Activated CD4-positive, alpha-beta T cell treated with anti-CD3 and anti-CD28 coated beads, Interleukin-2, amount 50 U/mL, for 48 hours (primary cell): ENCODE results near the gene AJM1.

ENCODE experiments used
- DNase-seq, 2 experiments: peaks; one replicate each; pipeline ENCODE4 v3.0.0-alpha.2; 2020

The AJM1 gene

DNA sequence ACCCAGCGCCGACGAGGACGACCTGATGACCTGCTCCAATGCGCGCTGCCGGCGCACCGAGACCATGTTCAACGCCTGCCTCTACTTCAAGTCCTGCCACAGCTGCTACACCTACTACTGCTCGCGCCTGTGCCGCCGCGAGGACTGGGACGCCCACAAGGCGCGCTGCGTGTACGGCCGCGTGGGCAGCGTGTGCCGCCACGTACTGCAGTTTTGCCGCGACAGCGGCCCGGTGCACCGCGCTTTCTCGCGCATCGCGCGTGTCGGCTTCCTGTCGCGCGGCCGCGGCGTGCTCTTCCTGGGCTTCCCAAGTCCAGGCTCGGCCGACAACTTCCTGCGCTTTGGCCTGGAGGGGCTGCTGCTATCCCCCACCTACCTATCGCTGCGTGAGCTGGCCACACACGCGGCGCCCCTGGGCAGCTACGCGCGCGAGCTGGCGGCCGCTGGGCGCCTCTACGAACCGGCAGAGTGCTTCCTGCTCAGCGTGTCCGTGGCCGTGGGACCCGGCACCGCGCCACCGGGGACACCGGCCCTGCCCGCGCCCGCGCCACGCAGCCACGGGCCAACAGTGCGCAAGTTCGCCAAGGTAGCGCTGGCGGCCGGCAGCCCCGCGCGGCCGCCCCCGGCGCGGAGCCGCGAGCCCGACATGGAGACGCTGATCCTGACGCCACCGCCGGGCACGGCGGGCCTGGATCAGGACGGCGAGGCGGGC lies 4.3 kb downstream of the AJM1 start:
- no peak for DNase-seq

DNA sequence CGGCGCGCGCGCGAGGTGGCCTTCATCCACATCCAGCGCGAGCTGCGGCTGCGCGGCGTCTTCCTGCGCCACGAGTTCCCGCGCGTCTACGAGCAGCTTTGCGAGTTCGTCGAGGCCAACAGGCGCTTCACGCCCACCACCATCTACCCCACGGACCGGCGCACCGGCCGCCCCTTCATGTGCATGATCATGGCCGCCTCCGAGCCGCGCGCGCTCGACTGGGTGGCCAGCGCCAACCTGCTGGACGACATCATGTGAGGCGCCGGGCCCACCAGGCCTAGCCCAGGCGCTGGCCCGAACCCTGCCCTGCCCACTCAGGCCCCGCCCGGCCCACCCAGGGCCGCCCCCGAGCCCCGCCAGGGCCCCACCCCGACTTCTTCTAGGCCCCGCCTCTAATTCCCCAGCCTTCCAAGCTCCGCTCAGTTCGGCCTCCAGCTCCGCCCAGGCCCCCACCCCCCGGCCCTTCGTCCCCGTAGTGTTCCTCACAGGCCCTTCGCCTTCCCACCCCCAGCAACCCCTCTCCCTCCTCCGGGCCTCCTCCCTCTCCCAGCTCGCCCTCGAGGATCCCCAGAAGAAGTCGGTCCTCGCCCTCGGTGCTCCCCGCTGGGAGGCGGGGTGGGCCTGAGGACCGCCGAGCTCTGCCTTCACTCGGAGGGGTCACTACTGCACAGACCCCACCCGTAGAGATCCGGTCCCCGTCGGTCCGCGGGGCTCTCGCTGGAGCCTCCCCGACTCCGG lies 5.0 kb downstream of the AJM1 start:
- peak; percentile 37 to 45 for DNase-seq

DNA sequence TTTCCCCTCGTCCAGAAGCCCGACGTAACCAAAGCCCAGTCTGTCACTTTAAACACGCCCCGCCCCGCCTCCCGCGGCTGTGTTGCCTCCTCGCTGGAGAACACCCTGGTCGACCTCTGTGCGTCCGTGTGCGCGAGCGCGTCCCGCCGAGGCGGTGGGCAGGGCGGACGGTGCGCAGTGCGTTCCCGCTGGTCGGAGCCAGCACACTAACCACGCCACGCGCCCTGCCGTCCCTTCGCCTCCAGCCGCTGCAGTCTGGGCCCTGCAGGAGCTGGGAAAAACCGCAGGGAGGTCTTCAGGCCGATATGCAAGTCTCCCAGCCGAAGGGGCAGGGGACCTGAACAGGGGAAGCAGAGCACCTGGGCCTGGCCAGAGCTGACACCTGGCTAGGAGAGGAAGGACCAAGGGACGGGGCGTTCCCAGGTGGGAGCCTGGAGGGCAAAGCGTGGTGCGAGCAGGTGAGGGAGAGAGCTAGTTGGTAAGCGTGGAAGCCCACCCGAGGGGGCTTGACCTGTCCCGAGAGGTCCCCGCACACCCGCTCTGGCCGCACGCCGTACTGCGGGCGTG lies 5.6 kb downstream of the AJM1 start:
- peak; percentile 90 to 93 for DNase-seq

DNA sequence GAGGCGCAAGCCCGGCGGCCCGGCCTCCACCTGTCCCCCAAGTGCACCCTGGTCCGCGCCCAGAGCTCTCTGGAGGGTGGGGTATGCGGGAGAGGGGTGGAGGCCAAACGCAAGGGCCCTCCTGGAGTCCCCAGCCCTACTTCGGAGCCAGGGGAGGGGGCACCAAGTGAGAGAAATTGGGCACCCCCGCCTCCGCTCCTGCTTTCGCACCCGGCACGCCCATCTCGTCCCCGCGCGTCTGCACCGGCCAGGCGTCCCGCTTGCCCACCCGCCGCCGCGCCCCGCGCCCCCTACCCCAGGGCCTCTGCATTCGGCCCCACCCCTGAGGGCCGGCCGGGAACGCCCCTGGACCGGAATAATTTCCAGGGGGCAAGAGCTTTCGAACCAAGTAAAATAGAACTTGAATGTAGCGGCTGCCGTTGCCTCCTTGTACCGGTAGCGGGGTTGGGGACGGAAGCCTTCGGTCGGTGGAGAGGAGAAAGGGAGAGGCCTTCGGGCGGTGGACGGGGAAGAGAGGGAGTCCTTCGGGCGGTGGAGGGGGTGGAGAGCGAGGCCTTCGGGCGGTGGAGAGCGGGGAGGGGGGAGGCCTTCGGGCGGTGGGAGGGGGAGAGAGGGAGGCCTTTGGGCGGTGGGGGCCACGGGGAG lies 6.2 kb downstream of the AJM1 start:
- DNase-seq = peak; percentile 48 to 57

DNA sequence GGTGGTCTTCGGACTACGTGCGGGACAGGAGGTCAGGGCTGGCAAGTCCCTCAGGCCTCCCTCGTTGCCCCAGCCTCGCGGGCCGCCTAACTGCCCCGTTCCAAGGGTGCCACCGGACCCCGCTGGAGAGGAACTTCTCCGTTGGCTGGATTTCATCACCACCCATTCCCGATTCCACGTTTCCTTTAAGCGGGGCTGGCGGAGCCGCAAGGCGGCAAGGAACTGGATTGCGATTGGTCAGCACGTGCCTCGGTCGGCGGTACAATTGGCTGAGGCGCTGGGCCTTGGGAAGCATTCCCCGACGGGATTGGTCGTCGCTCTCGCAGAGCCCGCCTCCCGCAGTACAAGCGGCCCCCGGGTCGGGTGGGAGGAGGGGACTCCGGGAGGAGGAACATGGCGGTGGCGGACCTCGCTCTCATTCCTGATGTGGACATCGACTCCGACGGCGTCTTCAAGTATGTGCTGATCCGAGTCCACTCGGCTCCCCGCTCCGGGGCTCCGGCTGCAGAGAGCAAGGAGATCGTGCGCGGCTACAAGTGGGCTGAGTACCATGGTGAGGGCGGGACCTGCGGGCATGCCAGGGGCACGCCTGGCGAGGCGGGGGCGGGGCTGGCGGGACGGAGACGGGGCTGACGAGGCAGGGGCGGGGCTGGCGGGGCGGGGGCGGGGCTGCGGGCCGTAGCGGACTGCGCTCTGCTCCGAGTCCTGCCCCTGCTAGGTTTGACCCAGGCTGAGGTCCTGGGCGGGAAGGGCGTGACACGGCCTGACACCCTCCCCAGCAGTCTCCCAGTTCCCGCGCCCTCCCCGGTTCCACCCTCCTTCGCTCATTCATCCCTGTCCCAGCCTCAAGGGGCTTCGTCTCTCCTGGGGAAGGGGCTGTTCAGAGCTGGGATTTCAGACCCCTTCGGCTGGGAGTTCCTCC lies 7.0 kb downstream of the AJM1 start, which contains the start of gene PHPT1:
TSS of gene PHPT1 (plus strand) at position 372 of the 922 bp plus-strand sequence. CDS start at position 394, 22 bp downstream.
- DNase-seq = peak; percentile 96 to 97

DNA sequence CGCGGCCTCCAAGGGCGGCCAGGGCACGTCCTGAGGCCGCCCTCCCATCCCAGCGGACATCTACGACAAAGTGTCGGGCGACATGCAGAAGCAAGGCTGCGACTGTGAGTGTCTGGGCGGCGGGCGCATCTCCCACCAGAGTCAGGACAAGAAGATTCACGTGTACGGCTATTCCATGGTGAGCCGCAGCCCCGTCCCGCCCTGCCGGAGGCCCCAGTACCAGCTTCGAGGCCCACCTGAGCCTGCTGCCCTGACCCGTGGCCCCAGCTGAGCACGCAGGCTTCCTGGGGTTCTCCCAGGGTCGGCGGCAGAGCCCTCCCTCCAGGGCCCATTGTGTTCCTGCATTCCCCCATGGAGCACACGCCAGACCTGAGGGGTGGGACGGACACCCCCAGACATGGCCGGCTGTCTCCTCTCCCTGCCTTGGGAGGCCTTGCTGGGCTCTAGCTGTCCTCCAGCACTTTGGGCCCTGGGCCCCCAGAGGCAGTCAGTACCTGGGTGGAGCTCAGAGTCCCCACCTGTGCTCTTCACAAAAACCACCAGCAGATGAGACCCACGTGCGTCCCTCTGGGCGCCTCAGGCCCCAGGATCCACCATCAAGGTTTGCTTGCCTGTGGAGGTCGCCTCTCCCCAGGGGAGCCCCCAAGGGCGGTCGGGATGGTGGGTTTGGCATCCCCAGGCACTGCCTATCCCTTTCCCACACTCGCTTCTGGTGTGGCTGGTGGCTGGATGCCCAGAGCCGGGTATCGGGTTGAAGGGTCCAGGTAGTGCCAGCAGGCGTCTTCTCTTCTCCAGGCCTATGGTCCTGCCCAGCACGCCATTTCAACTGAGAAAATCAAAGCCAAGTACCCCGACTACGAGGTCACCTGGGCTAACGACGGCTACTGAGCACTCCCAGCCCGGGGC lies 7.9 kb downstream of the AJM1 start:
- DNase-seq = no peak

DNA sequence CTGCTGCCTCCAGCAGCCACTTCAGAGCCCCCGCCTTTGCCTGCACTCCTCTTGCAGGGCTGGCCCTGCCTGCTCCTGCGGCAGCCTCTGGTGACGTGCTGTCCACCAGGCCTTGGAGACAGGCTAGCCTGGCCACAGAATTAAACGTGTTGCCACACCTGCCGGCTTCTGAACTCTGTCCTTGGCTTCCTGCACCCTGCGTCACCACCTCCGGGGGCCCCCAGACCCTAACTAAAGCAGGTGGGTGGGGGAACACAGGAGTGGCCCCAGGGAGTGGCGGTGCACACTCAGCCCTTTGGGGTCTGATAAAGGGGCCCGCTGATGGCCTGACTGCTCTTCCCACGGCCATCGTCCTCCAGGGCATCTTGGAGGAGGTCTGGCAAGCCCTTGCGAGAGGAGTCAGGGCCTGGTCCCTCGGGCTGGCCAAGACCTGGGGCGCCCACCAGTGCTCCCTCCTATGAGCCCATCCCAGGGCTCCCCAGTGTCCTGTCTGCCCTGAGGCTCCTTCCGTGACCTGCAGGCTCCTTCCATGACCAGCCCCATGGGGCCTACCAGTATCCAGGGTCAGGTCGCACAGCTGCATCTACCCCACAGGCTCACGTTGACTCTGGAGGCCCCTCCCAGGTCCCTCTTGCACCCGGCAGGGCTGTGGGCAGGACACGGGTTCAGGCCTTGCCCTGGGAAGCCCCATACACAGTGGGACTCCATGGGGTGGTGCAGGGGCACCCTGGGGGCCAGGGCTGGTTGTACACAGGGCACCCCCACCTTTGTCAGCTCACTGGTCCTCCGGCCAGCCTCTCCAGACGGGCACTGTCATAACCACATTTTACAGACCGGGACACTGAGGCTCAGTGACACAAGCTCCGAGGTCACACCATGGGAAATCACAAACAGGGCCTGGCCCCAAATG lies 8.8 kb downstream of the AJM1 start:
- DNase-seq = no peak

DNA sequence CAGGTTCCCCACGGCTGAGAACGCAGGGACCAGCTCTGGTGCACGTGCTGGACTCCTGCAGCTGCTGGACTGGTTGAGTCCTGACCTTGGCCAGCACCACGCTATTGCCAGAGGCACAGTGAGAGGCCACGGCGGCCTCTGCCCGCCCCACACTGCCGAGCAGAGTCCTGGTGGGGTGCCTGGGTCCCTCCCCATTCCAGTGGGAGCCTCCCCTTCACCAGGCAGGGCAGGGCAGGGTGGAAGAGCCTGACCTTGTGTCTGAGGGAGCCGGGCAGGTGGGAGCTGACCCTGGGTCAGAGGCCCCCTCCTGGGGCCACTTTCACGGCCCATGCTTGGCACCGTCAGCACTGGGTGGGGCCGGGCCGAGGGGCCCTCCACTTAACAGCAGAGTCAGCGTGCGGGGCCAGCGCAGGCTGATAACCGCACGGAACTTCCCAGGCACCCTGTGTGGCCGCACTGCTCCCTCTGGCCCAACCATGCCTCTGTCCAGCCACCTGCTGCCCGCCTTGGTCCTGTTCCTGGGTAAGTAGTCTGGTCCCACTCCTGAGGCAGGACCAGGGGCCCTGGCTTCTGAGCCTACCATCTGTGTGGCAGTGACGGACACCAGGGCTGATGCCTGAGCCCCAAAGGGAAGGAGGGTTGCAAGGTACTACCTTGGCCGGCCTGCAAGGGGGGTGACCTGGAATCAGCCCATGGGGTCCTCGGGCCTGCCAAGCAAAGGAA lies 9.8 kb downstream of the AJM1 start, which contains the start of gene MAMDC4:
TSS of gene MAMDC4 (plus strand) at position 406 of the 723 bp plus-strand sequence. CDS start at position 477, 71 bp downstream.
- DNase-seq = no peak

DNA sequence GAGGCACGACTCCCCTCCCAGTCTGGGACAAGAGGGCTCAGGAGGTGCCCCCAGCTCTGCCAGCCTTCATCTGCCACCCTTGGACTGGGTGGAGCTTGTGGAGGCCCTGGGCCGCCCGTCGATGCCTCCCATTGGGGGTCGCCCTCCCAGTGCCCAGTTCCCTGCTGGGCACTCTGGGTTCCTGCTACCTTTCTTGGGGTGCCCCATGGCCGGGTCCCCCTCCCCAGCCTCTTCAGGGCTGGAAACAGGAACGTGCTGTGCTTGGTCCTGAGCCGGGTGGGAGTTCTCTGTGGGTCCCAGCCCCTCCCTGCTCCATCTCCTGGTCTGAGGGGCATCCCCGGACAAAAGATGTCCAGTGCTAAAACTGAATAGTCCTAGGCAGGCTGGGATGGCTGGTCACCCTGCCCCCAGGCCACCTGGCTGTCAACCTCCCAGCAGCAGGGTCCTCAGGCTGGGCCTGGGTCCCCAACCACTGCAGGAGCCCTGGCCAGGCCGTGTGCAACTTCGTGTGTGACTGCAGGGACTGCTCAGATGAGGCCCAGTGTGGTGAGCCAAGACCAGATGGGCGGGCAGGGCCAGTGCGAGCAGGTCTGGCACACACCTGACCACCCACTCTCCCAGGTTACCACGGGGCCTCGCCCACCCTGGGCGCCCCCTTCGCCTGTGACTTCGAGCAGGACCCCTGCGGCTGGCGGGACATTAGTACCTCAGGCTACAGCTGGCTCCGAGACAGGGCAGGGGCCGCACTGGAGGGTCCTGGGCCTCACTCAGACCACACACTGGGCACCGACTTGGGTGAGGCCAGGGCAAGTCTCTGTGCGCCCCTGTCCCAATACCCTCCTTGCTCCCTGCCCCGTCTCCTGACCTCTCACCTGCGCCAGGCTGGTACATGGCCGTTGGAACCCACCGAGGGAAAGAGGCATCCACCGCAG lies 10.7 kb downstream of the AJM1 start:
- no peak for DNase-seq

DNA sequence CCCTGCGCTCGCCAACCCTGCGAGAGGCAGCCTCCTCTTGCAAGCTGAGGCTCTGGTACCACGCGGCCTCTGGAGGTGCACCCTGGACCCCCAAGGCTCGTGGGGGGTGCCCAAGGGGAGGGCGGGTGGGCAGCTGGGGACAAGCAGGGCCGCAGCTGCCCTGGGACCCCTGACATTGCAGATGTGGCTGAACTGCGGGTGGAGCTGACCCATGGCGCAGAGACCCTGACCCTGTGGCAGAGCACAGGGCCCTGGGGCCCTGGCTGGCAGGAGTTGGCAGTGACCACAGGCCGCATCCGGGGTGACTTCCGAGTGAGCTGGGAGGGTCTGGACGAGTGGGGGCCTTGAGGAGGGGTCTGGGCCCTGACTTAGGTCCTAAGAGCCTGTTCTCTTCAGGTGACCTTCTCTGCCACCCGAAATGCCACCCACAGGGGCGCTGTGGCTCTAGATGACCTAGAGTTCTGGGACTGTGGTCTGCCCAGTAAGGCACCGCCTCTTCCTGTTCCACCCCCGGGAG lies 11.4 kb downstream of the AJM1 start:
- DNase-seq = no peak

DNA sequence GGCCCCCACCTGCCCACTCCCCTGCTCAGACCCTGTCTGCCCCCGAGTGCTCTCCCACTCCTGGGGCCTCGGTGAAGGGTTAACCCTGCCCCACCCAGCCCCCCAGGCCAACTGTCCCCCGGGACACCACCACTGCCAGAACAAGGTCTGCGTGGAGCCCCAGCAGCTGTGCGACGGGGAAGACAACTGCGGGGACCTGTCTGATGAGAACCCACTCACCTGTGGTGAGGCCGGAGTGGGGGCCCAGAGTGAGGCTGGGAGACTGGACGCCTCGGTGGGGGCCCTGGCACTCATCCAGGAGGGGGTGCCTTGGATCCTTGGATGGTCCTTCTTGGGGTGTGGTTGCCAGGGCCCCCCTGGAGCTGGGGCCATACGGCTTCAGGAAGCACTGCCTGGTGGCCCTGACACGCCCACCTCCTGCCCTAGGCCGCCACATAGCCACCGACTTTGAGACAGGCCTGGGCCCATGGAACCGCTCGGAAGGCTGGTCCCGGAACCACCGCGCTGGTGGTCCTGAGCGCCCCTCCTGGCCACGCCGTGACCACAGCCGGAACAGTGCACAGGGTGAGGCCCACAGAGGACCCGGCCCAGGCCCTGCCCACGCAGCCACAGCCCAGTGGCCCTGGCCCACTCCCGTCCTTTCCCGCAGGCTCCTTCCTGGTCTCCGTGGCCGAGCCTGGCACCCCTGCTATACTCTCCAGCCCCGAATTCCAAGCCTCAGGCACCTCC lies 12.0 kb downstream of the AJM1 start:
- no peak for DNase-seq

DNA sequence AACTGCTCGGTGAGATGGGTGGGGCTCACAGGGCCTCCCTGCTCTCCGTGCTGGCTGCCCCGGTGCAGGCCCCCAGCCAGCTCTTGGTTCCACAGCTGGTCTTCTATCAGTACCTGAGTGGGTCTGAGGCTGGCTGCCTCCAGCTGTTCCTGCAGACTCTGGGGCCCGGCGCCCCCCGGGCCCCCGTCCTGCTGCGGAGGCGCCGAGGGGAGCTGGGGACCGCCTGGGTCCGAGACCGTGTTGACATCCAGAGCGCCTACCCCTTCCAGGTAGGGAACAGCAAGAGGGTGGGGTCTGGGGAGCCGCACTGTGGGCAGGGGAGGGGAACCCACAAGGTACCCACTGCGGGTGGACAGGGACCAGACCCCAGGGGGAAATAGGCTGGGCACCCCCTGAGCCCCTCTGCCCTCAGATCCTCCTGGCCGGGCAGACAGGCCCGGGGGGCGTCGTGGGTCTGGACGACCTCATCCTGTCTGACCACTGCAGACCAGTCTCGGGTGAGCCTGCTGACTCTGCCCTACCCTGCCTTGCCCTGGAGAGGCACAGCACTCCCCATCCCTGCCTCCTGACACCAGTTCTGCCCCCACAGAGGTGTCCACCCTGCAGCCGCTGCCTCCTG lies 12.7 kb downstream of the AJM1 start:
- DNase-seq = no peak

DNA sequence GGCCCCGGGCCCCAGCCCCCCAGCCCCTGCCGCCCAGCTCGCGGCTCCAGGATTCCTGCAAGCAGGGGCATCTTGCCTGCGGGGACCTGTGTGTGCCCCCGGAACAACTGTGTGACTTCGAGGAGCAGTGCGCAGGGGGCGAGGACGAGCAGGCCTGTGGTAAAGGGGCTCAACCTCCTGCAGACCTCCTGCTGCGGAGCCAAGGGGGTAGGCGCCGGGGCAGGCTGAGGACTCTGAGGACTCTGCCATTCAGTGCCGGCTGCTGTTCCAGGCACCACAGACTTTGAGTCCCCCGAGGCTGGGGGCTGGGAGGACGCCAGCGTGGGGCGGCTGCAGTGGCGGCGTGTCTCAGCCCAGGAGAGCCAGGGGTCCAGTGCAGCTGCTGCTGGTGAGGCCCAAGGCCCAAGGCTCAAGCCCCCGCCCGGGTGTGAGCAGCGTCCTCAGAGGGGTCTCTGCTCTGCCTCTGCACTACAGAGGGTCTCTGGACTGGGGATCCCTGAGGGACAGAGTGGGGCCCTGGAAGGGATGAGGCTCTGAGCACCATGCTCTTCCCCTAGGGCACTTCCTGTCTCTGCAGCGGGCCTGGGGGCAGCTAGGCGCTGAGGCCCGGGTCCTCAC lies 13.3 kb downstream of the AJM1 start:
- DNase-seq = no peak

DNA sequence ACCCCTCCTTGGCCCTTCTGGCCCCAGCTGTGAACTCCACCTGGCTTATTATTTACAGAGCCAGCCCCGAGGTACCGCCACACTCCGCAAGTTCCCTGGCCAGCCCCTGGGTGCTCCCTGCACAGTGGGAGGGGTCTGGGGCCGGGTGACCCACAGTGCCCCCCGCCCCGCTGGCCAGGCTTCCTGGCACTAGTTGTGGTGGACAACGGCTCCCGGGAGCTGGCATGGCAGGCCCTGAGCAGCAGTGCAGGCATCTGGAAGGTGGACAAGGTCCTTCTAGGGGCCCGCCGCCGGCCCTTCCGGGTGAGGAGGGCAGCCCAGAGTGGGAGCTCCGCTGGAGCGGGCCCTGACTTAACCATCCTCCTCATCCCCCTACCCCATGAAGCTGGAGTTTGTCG lies 13.8 kb downstream of the AJM1 start:
- DNase-seq = no peak

DNA sequence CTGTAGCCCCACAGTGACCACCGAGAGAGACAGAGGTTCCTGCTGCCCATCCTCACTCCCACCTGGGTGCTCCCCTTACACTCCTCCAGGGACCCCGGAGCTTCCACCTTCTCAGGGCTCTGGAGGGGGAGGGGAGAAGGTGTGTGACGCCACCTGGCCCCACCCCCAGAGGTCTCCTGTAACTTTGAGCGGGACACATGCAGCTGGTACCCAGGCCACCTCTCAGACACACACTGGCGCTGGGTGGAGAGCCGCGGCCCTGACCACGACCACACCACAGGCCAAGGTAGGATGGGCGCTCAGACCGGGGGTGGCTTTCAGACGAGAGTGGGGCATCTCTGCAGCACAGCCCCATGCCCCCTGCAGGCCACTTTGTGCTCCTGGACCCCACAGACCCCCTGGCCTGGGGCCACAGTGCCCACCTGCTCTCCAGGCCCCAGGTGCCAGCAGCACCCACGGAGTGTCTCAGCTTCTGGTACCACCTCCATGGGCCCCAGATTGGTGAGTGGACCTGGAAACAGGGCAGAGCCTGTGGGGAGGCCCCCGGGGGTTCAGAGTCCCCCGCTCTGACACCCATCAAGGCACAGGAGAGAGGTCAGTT lies 14.4 kb downstream of the AJM1 start:
- DNase-seq = no peak

DNA sequence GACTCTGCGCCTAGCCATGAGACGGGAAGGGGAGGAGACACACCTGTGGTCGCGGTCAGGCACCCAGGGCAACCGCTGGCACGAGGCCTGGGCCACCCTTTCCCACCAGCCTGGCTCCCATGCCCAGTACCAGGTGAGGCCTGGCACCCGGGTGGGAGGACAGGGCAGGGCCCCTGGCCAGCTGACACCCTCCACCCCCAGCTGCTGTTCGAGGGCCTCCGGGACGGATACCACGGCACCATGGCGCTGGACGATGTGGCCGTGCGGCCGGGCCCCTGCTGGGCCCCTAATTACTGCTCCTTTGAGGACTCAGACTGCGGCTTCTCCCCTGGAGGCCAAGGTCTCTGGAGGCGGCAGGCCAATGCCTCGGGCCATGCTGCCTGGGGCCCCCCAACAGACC lies 14.9 kb downstream of the AJM1 start:
- DNase-seq = no peak
